GM19438 (cell line): ENCODE measurements around the gene C1QTNF5.

Source experiments
- ATAC-seq: cut with Tn5 transposase; IDR thresholded peaks from one replicate; pipeline ENCODE4 v1.9.1; 2021; ENCODE audit warnings: low read depth; ENCODE audit not compliant: unreplicated experiment

C1QTNF5 gene

GRCh38 chr11:119299416-119299815 is 41.3 kb downstream of the C1QTNF5 start:
- no peak for ATAC-seq

- no peak for ATAC-seq
Observed at GRCh38 chr11:119298726-119299125, 42.0 kb downstream of the C1QTNF5 start.

- no peak for ATAC-seq
Observed at GRCh38 chr11:119297938-119298337, 42.7 kb downstream of the C1QTNF5 start.

DNA sequence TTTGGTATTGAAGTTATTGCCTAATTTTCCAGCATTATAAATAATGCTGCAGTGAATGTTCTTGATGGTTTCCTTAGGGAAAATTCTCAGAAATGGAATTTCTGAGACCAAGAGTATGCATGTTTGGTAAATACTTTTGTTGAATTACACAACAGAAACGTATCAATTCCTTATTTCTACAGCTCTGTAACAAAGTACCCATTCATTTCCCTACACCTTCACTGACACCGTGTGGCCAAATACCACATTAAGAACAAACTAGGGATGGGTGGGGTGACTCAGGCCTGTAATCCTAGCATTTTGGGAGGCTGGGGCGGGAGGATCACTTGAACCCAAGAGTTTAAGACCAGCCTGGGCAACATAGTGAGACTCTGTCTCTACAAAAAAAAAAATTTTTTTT is 45.5 kb downstream of the C1QTNF5 start:
- ATAC-seq, result no peak

GRCh38 chr11:119293461-119293860 is 47.2 kb downstream of the C1QTNF5 start:
- ATAC-seq, result no peak

- no peak for ATAC-seq
Observed at GRCh38 chr11:119290894-119291497, 49.7 kb downstream of the C1QTNF5 start.
